ENCODE data around the gene VILL.
A peak's percentile ranks its signal among the peaks of the same experiment; 100 is the strongest.
"Not testable (repeated sequence)": the region's sequence is repeated elsewhere in the genome, so short reads cannot be mapped to it uniquely, and the experiment has no call there.

The VILL gene

GRCh38 chr3:37987315-37987697, 3.3 kb upstream of the VILL start:
- DNase-seq = no peak

- DNase-seq = no peak
Measured at GRCh38 chr3:37987751-37988179, 2.8 kb upstream of the VILL start.

- DNase-seq = not testable (repeated sequence)
Measured at GRCh38 chr3:37988376-37988775, 2.2 kb upstream of the VILL start.

- no peak for DNase-seq
Measured at GRCh38 chr3:37988931-37989525, 1.6 kb upstream of the VILL start.

GRCh38 chr3:37989821-37990480, 635 bp upstream of the VILL start:
- DNase-seq = no peak

- no peak for DNase-seq
Measured at GRCh38 chr3:37991109-37991508, 523 bp downstream of the VILL start.

GRCh38 chr3:37991823-37992222, 1.2 kb downstream of the VILL start:
- no peak for DNase-seq

GRCh38 chr3:37992271-37993066, 1.9 kb downstream of the VILL start:
- no peak for DNase-seq

GRCh38 chr3:37993067-37993455, 2.5 kb downstream of the VILL start:
- no peak for DNase-seq

- DNase-seq = no peak
Measured at GRCh38 chr3:37993460-37993819, 2.9 kb downstream of the VILL start.

GRCh38 chr3:37993820-37994638, 3.4 kb downstream of the VILL start:
- DNase-seq = peak; percentile 87

- no peak for DNase-seq
Measured at GRCh38 chr3:37994639-37994972, 4.0 kb downstream of the VILL start.

- peak; percentile 65 for DNase-seq
Measured at GRCh38 chr3:37995652-37996641, 5.4 kb downstream of the VILL start.

GRCh38 chr3:37996785-37997301, 6.3 kb downstream of the VILL start:
- peak; percentile 93 for DNase-seq

- no peak for DNase-seq
Measured at GRCh38 chr3:37997342-37997741, 6.8 kb downstream of the VILL start.

GRCh38 chr3:37997791-37998370, 7.3 kb downstream of the VILL start:
- no peak for DNase-seq

- peak; percentile 63 for DNase-seq
Measured at GRCh38 chr3:37999836-38000235, 9.2 kb downstream of the VILL start.

GRCh38 chr3:38000242-38000916, 9.8 kb downstream of the VILL start:
- DNase-seq = peak; percentile 56

- peak; percentile 60 for DNase-seq
Measured at GRCh38 chr3:38000965-38001455, 10.4 kb downstream of the VILL start.

GRCh38 chr3:38001456-38002081, 11.0 kb downstream of the VILL start:
- DNase-seq = peak; percentile 59

All from activated effector memory CD4-positive, alpha-beta T cell treated with anti-CD3 and anti-CD28 coated beads, Interleukin-2, amount 50 U/mL, for 16 hours (primary cell).